ENCODE measurements around the gene RNF169.

DNA sequence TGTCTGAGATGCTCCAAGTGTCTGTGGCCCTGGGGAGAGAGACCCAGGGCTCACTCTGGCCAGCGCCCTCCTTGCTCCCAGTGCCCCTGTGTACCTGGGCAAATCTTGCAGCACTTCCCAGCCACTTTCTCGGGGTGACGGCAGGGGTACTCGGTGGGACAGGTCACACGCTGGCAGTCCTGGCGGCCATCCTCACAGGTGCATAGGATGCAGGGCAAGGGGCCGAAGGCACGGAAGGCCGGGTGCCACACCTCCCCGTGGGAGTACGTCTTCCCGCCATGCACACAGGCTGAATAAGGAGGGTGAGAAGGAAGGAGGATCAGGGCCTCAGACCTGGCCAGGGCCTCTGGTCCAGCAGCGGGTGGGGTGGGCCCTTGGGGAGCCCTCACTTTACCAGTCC, 45.4 kb upstream of the RNF169 start:
- TF ChIP-seq CTCF (conservative IDR thresholded peaks at IDR 0.05; ENCODE audit: low read depth in 2 of 2) (no peak), STAT1 (IDR thresholded peaks at IDR 0.05; ENCODE audit: unreplicated experiment) (no peak), POLR2AphosphoS5 (IDR thresholded peaks at IDR 0.05; ENCODE audit: low read depth) (no peak), ZNF331 (CRISPR knock-in tag; IDR thresholded peaks at IDR 0.05; ENCODE audit: low read depth) (no peak), ETS1 (IDR thresholded peaks at IDR 0.05) (no peak), EZH2phosphoT487 (IDR thresholded peaks at IDR 0.05; ENCODE audit: unreplicated experiment) (no peak), ZNF114 (CRISPR knock-in tag; IDR thresholded peaks at IDR 0.05) (no peak), REST (IDR thresholded peaks at IDR 0.05; ENCODE audit: unreplicated experiment) (no peak), EZH2 (IDR thresholded peaks at IDR 0.05; ENCODE audit: low read depth, unreplicated experiment) (no peak)

Data from GM23338 (cell line).